Middle frontal gyrus (tissue), 1 donor: Measurements from ENCODE around the gene PKDCC.

Experiments used
- DNase-seq: peaks from one replicate; pipeline ENCODE4 v3.0.0-alpha.2; 2015; ENCODE audit warnings: low spot score; ENCODE audit errors: extremely low spot score

Gene PKDCC

GRCh38 chr2:42086500-42086953 lies 38.7 kb downstream of the PKDCC start:
- DNase-seq, result peak; percentile 37

GRCh38 chr2:42087137-42087856 lies 39.5 kb downstream of the PKDCC start:
- no peak for DNase-seq

DNA sequence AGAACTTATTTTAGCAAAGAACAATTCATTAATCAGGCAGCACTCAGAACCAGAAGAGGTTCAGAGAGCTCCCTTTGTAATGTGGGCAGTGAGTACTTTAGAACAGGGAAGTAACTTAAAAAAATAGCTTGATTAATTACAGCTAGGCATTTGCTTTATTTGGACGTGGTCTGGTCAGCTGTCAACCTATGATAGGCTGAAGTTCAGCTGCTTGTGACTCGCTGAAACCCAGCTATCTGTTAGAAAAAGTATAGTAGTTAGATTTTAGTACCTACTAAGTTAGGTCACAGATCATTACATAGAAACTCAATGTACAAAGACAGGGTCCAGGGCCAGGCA lies 40.0 kb downstream of the PKDCC start:
- DNase-seq, result no peak

DNA sequence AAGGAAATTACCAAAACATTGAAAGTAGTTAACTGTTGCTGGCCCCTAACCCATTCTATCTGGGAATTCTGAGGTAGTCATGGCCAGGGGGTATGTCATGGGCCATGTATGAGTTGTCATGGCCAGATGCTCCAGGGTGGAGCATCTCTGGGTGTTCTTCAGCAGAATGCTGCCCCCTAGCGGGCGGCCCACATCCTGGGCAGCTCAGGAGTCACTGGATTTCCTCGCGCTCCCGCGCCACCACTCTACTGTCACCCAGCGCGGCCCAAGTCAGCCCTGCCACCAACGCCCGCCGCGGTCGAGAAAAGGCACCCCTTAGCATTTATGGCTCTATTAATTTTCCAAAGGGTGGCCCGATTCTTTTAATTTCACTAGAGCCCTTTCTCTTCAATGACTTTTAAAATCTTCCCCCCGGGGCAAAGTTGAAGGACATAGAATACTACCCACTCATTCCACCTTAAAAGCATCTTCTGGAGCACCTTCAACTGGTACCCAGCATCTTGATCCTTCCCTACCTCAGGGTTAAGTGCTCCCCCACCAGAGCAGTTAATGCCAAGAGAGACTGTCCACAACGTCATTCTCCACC lies 41.6 kb downstream of the PKDCC start:
- DNase-seq, result no peak

GRCh38 chr2:42090216-42090615 lies 42.4 kb downstream of the PKDCC start:
- DNase-seq, result no peak

GRCh38 chr2:42091671-42092070 lies 43.9 kb downstream of the PKDCC start:
- DNase-seq, result no peak

DNA sequence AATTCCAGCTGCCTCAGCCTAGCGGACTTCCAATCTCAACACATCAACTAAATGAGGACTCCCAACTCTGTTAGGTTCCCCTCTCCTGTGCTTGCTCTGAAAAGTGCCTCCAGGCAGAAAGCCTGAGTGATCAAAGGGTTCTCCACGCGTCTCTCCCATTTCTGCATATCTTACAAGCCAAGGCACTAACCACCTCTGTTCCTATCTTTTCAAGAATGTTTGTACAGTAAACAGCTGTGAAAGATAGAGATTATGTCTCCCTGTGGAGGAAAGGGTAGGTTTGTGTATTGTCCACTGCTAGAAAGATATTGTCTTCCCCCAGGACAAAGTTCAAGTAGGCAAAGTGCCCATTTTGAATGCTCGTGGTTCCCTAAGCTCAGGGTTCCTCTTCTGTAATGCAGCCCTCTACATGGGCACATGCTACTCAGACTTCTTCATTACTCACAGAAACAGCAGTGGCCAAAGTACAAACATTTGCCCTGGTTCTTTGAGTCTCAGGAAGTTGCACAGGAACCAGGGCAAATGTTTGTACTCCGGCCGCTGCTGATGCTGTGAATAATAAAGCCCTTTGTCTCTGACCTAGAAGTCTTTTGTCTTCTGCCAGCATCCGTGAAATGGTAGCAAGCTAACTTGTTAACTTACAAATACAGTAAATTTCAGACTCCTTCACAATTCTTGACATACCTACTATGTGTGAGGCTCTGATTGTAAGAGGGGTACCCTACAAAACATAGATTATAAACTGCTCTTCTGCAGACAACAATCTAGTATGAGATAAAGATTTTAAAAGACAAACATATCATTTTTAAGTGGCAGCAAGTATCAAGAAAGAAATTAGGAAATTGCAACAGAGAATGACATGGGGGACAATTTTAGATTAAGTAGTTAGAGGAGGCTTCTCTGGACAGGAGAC lies 44.5 kb downstream of the PKDCC start:
- DNase-seq, result no peak

DNA sequence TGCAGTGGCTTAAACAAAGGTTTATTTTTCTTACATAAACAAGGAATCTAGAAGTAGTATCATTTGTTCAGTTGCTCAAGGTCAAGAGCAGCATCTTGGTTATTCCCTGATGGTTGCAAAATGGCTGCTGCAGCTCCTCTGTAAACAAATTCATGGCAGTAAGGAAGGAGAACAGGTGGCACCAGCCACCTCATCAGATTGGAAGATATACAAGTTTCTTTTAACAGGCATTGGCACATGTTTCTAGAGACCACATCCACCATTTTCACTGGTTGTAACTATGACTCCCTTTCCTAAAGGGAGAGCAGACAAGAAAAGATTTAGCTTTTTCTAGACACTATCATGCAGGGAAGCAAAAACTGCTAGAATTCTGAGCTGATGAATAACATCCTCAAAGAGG lies 46.3 kb downstream of the PKDCC start:
- no peak for DNase-seq

DNA sequence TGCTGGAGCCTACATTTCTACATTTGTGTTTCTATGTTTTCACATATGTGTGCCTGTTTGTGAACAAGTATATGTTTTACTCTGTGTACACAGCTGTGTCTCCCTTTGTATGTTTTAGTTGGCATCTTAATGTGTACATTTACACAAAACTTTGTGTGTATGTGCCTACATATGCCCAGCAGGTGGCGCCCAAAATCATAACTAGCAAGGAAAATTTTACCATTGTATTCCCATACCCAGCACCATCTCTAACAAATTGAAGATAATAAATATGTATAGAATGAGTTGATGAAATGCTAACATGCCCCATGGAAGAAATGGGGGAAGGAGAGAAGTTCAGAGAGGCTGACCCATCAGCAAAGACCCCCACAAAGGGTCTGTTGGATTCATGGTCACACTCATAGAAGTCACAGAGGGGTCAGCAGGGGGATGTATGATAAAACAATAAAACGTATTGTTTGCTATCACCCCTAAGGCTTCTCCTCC lies 48.1 kb downstream of the PKDCC start:
- peak; percentile 78 for DNase-seq

DNA sequence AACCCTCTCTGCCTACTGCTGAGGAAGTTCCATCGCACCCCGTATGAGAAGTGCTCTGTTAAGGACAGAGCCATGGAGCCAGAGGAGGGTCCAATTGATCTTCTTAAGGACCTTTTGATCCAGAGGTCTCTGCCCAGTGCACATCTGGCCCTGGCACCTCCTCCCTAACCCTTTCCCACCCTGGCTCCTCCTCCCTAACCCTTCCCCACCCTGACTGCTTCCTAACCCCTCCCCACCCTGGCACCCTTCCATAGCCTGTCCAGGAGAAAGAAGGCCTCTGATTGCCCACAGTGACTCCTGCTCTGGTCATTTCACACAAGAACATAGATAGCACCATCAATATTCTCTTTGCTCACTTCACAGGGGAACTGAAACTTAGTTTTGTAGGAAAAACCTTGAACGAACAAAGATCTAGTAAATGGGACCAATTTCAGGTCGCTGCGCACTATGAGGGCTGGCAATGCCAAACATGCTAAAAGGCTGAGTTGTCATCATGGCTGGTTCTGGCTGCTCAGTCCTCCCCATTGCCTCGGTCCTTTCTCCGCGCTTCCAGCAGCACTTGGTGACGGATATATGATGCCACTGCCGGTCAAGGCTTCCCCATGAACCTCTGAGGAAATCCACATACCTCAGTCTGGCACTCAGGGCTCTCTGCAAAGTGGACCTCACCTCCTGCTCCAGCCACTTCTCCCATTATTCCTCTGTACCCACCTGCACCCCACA lies 49.2 kb downstream of the PKDCC start:
- DNase-seq, result no peak

- DNase-seq, result no peak
These were observed 51.0 kb downstream of the PKDCC start for GRCh38 chr2:42098571-42099437.

DNA sequence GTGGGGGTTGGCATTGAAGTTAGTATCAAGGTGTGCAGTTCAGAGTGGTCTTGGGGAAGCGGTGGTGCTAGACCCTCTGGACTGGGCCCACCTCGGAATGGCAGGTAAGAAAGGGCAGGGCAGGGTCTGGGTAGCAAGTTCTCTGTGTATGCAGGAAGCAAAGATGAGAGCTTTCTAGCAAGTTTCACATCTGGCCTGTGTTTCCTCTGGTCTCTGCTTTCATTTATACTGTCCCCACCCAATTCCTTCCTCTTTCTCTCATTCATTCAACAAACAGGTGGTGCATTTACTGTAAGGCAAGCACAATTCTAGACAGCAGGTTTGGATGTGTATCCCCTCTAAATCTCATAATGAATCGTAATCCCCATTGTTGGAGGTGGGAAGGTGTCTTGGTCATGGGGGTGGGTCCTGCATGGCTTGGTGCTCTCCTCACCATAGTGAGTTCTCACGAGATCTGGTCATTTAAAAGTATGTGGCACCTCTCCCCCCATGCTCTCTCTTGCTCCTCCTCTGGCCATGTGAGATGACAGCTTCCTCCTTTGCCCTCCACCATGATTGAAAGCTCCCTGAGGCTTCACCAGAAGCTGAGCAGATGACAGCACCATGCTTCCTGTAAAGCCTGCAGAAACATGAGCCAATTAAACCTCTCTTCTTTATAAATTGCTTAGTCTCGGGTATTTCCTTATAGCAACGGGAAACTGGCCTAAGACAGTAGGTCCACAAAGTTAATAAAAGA lies 51.8 kb downstream of the PKDCC start:
- no peak for DNase-seq

DNA sequence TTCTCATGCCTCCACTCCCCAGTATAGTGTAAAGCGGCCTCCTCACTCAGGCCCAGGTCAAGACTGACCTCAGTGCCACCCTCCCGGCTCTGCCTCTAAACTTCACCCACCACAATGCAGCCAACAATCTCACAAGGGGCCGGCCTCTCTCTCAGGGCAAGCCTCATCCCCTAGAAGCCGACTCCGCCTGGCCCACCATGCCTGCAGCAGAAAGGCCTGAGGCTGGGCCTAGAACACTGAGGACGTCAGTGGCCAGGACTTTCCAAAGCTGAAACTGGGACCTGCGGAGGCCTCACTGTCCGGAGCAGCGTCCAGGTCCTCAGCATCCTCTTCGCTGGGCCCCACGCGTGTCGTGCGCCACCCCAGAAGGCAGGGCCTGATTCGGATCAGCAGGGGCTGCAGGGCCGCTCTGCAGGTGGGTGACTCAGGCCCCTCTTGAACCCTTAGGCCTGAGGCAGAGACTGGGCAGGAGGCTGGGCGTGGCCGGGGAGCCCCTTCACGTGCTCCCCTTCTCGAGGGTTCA lies 52.9 kb downstream of the PKDCC start:
- DNase-seq, result no peak

DNA sequence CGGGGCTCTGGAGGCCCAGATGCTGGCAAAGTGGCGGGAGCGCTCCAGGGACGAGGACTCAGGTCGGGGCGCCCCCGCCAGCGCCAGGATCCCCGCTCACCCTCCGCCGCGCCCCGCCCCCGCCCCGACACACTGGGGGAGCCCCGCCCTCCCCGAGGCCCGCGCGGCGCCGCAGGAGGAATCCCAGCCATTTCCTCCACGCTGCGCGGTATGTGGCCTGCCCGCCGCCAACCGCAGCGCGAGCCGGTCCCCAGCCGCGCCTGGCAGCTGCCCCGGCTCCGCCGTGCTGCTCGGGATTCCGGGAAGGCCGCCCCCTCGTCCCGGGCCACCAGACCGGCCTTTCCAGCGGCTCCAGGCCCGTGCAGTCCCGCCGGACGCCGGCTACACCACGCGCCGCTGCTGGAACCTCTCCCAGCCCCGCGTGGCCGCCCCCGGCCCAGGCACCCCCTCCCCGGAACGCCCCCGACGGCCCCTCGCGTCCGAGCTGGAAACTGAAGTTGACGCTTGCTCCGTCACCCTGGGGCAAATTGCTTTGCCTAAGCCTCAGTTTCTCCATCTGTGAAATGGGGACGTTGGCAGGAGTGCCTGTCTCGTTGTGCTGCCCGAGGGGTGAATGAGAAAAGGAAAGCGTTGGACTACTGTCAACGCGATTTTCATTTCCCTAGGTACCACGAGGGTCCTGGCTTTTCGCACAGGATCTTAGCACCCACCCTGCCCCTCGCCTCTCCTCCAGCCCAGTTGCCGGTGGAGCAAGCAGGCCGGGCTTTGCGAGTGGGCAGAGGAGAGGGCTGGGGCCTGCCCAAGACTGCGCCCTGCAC lies 53.6 kb downstream of the PKDCC start:
- DNase-seq, result no peak

DNA sequence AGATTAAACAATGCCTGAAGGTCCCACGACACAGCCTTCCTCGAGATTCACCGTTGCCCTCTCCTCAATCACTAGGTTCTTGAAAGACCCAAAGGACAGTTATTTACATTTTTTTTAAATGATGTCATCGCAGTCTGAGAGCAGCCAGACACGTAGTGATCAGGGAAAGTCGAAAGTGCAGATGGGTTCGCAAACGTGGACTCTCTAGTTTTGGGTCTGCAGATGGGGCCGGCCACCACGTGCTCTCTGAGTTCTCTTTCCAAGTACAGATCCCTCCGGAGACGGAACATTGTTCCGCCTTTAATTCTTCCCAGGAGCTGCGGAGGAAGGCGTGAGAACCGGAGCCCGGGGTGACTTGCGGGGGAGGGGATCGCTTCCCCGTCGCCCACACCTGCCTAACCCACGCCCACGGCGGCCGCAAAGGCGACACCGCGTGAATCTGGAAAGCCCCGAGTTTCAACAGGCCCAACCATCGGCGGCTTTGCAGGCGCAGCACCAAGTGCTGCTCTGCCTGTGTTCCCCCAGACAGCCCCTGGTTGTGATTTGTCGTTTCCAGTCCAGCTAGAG lies 54.3 kb downstream of the PKDCC start:
- DNase-seq, result no peak

GRCh38 chr2:42102591-42103450 lies 55.0 kb downstream of the PKDCC start:
- DNase-seq, result no peak

- no peak for DNase-seq
These were observed 56.0 kb downstream of the PKDCC start for GRCh38 chr2:42103829-42104228.
